ENCODE measurements around the gene DUSP1. TPM values are rescaled to one million over a fixed set of nuclear protein-coding genes. Genes with fewer than 3 reads are reported as not detected.

DUSP1 gene
- total RNA-seq, 2 donors from 2014 or later = 9.2 to 11.0 TPM

- no peak overlapping the region for H3K27ac ChIP-seq (ENCODE audit: low read depth, low read length)
- H3K36me3 ChIP-seq (ENCODE audit: control insufficient read depth, insufficient read depth, low read length) = no peaks in the 10 kb centered on the region
- peaks cover 5% of the 10 kb centered on the region for H3K4me1 ChIP-seq (ENCODE audit: control insufficient read depth, insufficient read depth, low read length)
- 91% methylated on average over 10 of the region's 11 CpGs; no CpG with 5 or more reads in 1 of the 2 experiments for WGBS, 2 experiments (ENCODE audit: insufficient coverage in 1 of 2, insufficient read length in 1 of 2)
- no peak overlapping the region for H3K4me3 ChIP-seq (ENCODE audit: low read length)
- no peak overlapping the region for H3K27ac Mint-ChIP-seq
- no peaks in the 10 kb centered on the region for H3K36me3 Mint-ChIP-seq (ENCODE audit: low read depth)
- H3K4me1 Mint-ChIP-seq = peaks cover 15% of the 10 kb centered on the region
- H3K9me3 ChIP-seq (ENCODE audit: control insufficient read depth, low read length) = no peaks in the 10 kb centered on the region
- no peaks in the 10 kb centered on the region for H3K9me3 Mint-ChIP-seq
- no peak for TF ChIP-seq CTCF (conservative IDR thresholded peaks at IDR 0.05)
- peaks cover 73% of the 10 kb centered on the region for H3K27me3 Mint-ChIP-seq (ENCODE audit: insufficient read depth)
- H3K27me3 ChIP-seq (ENCODE audit: control insufficient read depth, insufficient read depth, low read length, poor library complexity, severe bottlenecking) = peaks cover 56% of the 10 kb centered on the region
- H3K9ac ChIP-seq (ENCODE audit: extremely low read depth, low read length, poor library complexity, severe bottlenecking) = no peak overlapping the region
- no peak overlapping the region for H3K4me3 Mint-ChIP-seq
- no peak for DNase-seq
These were observed 44.0 kb downstream of the DUSP1 start for GRCh38 chr5:172726966-172727365.

DNA sequence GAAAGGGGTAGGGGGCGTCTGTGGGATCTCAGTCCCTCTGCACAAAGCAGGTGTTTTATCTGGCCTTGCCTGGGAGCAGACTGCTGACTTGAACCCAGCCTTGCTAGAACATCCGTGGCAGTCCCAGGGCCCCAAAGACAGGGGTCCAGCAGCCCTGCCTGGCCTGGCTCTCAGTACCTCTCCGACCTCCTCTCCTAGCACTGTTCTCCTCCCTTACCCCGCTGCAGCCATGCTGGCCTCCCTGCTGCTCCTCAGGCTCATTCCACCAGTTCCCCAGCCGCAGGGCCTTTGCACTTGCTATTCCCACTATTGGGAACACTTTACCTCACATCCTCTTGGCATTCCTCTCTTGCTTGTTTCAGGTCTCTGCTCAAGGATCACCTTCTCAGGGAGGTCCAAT lies 45.2 kb downstream of the DUSP1 start:
- Mint-ChIP-seq H3K4me1 (peaks cover 17% of the 10 kb centered on the region), H3K36me3 (ENCODE audit: low read depth) (no peaks in the 10 kb centered on the region), H3K27me3 (ENCODE audit: insufficient read depth) (peaks cover 64% of the 10 kb centered on the region), H3K4me3 (no peak overlapping the region), H3K9me3 (no peaks in the 10 kb centered on the region), H3K27ac (no peak overlapping the region)
- Histone ChIP-seq H3K9ac (ENCODE audit: extremely low read depth, low read length, poor library complexity, severe bottlenecking) (no peak overlapping the region), H3K9me3 (ENCODE audit: control insufficient read depth, low read length) (no peaks in the 10 kb centered on the region), H3K36me3 (ENCODE audit: control insufficient read depth, insufficient read depth, low read length) (no peaks in the 10 kb centered on the region), H3K4me3 (ENCODE audit: low read length) (no peak overlapping the region), H3K27ac (ENCODE audit: low read depth, low read length) (no peak overlapping the region), H3K4me1 (ENCODE audit: control insufficient read depth, insufficient read depth, low read length) (peaks cover 5% of the 10 kb centered on the region), H3K27me3 (ENCODE audit: control insufficient read depth, insufficient read depth, low read length, poor library complexity, severe bottlenecking) (peaks cover 66% of the 10 kb centered on the region)
- no peak for DNase-seq
- WGBS, 2 experiments (ENCODE audit: insufficient coverage in 1 of 2, insufficient read length in 1 of 2) = 93 to 100% methylated on average over 3 to 5 of the region's 5 CpGs
- TF ChIP-seq CTCF (conservative IDR thresholded peaks at IDR 0.05) = no peak

DNA sequence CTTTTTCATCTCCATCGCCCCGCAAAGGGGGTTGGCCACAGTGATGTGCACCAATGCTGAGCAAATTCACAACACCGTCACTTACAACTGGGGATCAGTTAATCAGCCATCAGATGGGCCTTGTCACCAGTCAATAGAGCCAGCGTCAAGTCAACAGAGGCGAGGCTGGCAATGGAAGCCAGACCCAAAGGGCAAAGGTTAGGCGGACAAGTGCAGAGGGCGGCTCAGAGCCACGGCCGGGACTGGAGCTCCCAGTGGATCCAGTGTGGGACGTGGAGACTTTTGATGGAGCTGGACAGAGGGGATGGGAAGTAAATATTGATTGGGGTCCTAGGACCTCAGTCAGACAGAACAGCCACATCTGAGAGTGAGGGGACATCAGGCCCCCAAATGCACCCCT lies 45.7 kb downstream of the DUSP1 start:
- DNase-seq = no peak
- no peak for TF ChIP-seq CTCF (conservative IDR thresholded peaks at IDR 0.05)
- Mint-ChIP-seq H3K27me3 (ENCODE audit: insufficient read depth) (peaks cover 59% of the 10 kb centered on the region), H3K9me3 (no peaks in the 10 kb centered on the region), H3K4me3 (no peak overlapping the region), H3K27ac (no peak overlapping the region), H3K4me1 (peaks cover 21% of the 10 kb centered on the region), H3K36me3 (ENCODE audit: low read depth) (no peaks in the 10 kb centered on the region)
- Histone ChIP-seq H3K36me3 (ENCODE audit: control insufficient read depth, insufficient read depth, low read length) (no peaks in the 10 kb centered on the region), H3K4me3 (ENCODE audit: low read length) (no peak overlapping the region), H3K9ac (ENCODE audit: extremely low read depth, low read length, poor library complexity, severe bottlenecking) (no peak overlapping the region), H3K9me3 (ENCODE audit: control insufficient read depth, low read length) (no peaks in the 10 kb centered on the region), H3K4me1 (ENCODE audit: control insufficient read depth, insufficient read depth, low read length) (peaks cover 5% of the 10 kb centered on the region), H3K27ac (ENCODE audit: low read depth, low read length) (no peak overlapping the region), H3K27me3 (ENCODE audit: control insufficient read depth, insufficient read depth, low read length, poor library complexity, severe bottlenecking) (peaks cover 72% of the 10 kb centered on the region)
- 91 to 95% methylated on average over 4 to 10 of the region's 10 CpGs for WGBS, 2 experiments (ENCODE audit: insufficient coverage in 1 of 2, insufficient read length in 1 of 2)
